ENCODE results near the gene ACOT4. TPM values are rescaled to one million over a fixed set of nuclear protein-coding genes. Genes with fewer than 3 reads are reported as not detected.
"Not testable (repeated sequence)": the region's sequence is repeated elsewhere in the genome, so short reads cannot be mapped to it uniquely, and the experiment has no call there.

The ACOT4 gene
- total RNA-seq, 1 donor from 2014 or later: 4.5 TPM

GRCh38 chr14:73567358-73567757 is 24.3 kb upstream of the ACOT4 start:
- peak overlapping the region; percentile 74 for H3K4me3 ChIP-seq
- no peak for ATAC-seq

GRCh38 chr14:73567951-73568885 is 23.5 kb upstream of the ACOT4 start:
- peak overlapping the region; percentile 74 for H3K4me3 ChIP-seq
- H3K9me3 ChIP-seq: no peaks in the 10 kb centered on the region
- ATAC-seq (peak; percentile 1), DNase-seq (no peak)
- intact Hi-C loops (cut with DNase I): no loop called here
- H3K4me1 ChIP-seq: peaks cover 28% of the 10 kb centered on the region
- peak overlapping the region; percentile 94 for H3K27ac ChIP-seq
- H3K27me3 ChIP-seq: no peaks in the 10 kb centered on the region
- no peaks in the 10 kb centered on the region for H3K36me3 ChIP-seq
- no peak for TF ChIP-seq CTCF (IDR thresholded peaks at IDR 0.05)

More at GRCh38 chr14:73567358-73567757, 24.3 kb upstream of the ACOT4 start:
- Histone ChIP-seq H3K36me3 (no peaks in the 10 kb centered on the region), H3K4me1 (peaks cover 28% of the 10 kb centered on the region), H3K9me3 (no peaks in the 10 kb centered on the region), H3K27ac (peak overlapping the region; percentile 94), H3K27me3 (no peaks in the 10 kb centered on the region)
- no peak for TF ChIP-seq CTCF (IDR thresholded peaks at IDR 0.05)
- intact Hi-C loops (cut with DNase I): no loop called here
- no peak for DNase-seq

GRCh38 chr14:73568886-73569184 is 22.8 kb upstream of the ACOT4 start:
- H3K27me3 ChIP-seq; H3K9me3 ChIP-seq; H3K36me3 ChIP-seq; ATAC-seq; intact Hi-C loops (cut with DNase I); DNase-seq: not testable (repeated sequence)
- Histone ChIP-seq H3K27ac (peak overlapping the region; percentile 94), H3K4me3 (peak overlapping the region; percentile 74), H3K4me1 (peaks cover 28% of the 10 kb centered on the region)

- ATAC-seq: peak; percentile 84
- Histone ChIP-seq H3K27ac (peak within 1 kb of the TSS; percentile 94), H3K36me3 (peaks cover 11% of the 10 kb centered on the region), H3K4me3 (peak within 1 kb of the TSS; percentile 74), H3K4me1 (peaks cover 28% of the 10 kb centered on the region)
- H3K9me3 ChIP-seq; intact Hi-C loops (cut with DNase I); H3K27me3 ChIP-seq: not testable (repeated sequence)
- peak; percentile 90 for DNase-seq
- TF ChIP-seq CTCF (IDR thresholded peaks at IDR 0.05): peak; percentile 4
These were observed 22.3 kb upstream of the ACOT4 start, which contains the start of gene ACOT2 for GRCh38 chr14:73569185-73569958. Gene ACOT2 (plus strand): TSS chr14:73569213. CDS start chr14:73569241, 28 bp downstream.

GRCh38 chr14:73570913-73571312 is 20.8 kb upstream of the ACOT4 start:
- Histone ChIP-seq H3K36me3 (peaks cover 19% of the 10 kb centered on the region), H3K4me1 (peaks cover 28% of the 10 kb centered on the region), H3K4me3 (peak overlapping the region; percentile 74), H3K27ac (peak overlapping the region; percentile 94)
- H3K27me3 ChIP-seq; H3K9me3 ChIP-seq; intact Hi-C loops (cut with DNase I): not testable (repeated sequence)
- DNase-seq (peak; percentile 84), ATAC-seq (peak; percentile 85)
- TF ChIP-seq CTCF (IDR thresholded peaks at IDR 0.05): peak; percentile 70

GRCh38 chr14:73573034-73573433 is 18.6 kb upstream of the ACOT4 start:
- Histone ChIP-seq H3K4me1 (peaks cover 13% of the 10 kb centered on the region), H3K36me3 (peaks cover 24% of the 10 kb centered on the region)
- DNase-seq; H3K27ac ChIP-seq; H3K9me3 ChIP-seq; intact Hi-C loops (cut with DNase I); H3K27me3 ChIP-seq; ATAC-seq; H3K4me3 ChIP-seq: not testable (repeated sequence)

GRCh38 chr14:73573740-73574139 is 17.9 kb upstream of the ACOT4 start:
- intact Hi-C loops (cut with DNase I); ATAC-seq; DNase-seq; H3K4me3 ChIP-seq; H3K27me3 ChIP-seq; H3K27ac ChIP-seq; H3K4me1 ChIP-seq; H3K9me3 ChIP-seq: not testable (repeated sequence)
- peaks cover 29% of the 10 kb centered on the region for H3K36me3 ChIP-seq

- intact Hi-C loops (cut with DNase I); ATAC-seq; DNase-seq; H3K9me3 ChIP-seq; H3K4me3 ChIP-seq; H3K27ac ChIP-seq; H3K4me1 ChIP-seq; H3K27me3 ChIP-seq: not testable (repeated sequence)
- H3K36me3 ChIP-seq: peaks cover 29% of the 10 kb centered on the region
These were observed 17.4 kb upstream of the ACOT4 start for GRCh38 chr14:73574251-73574650.
